Measurements from ENCODE around the gene LUZP1. TPM values are rescaled to one million over a fixed set of nuclear protein-coding genes. Genes with fewer than 3 reads are reported as not detected.
A peak's percentile ranks its signal among the peaks of the same experiment; 100 is the strongest.

The LUZP1 gene
- total RNA-seq, 1 donor from 2014 or later: 32.0 TPM

GRCh38 chr1:23085696-23086095 lies 83.0 kb downstream of the LUZP1 start:
- Mint-ChIP-seq H3K9me3 (ENCODE audit: unreplicated experiment) (peaks cover 27% of the 10 kb centered on the region), H3K36me3 (ENCODE audit: unreplicated experiment) (peaks cover 11% of the 10 kb centered on the region), H3K27ac (ENCODE audit: unreplicated experiment) (peak overlapping the region; percentile 45), H3K4me1 (ENCODE audit: low read depth, unreplicated experiment) (peaks cover under 1% of the 10 kb centered on the region), H3K27me3 (ENCODE audit: unreplicated experiment) (peaks cover 7% of the 10 kb centered on the region), H3K4me3 (ENCODE audit: unreplicated experiment) (no peak overlapping the region)
- no peak for DNase-seq
- TF ChIP-seq CTCF (IDR thresholded peaks at IDR 0.05; ENCODE audit: partially characterized antibody, unreplicated experiment): no peak

- no peak for TF ChIP-seq CTCF (IDR thresholded peaks at IDR 0.05; ENCODE audit: partially characterized antibody, unreplicated experiment)
- H3K27ac Mint-ChIP-seq (ENCODE audit: unreplicated experiment): peak overlapping the region; percentile 60
- peaks cover 7% of the 10 kb centered on the region for H3K27me3 Mint-ChIP-seq (ENCODE audit: unreplicated experiment)
- H3K4me1 Mint-ChIP-seq (ENCODE audit: low read depth, unreplicated experiment): no peaks in the 10 kb centered on the region
- peaks cover 11% of the 10 kb centered on the region for H3K36me3 Mint-ChIP-seq (ENCODE audit: unreplicated experiment)
- no peak for DNase-seq
- peaks cover 27% of the 10 kb centered on the region for H3K9me3 Mint-ChIP-seq (ENCODE audit: unreplicated experiment)
- H3K4me3 Mint-ChIP-seq (ENCODE audit: unreplicated experiment): peak overlapping the region; percentile 56
Observed at GRCh38 chr1:23084880-23085279, 83.8 kb downstream of the LUZP1 start.

- Mint-ChIP-seq H3K4me3 (ENCODE audit: unreplicated experiment) (no peak overlapping the region), H3K27ac (ENCODE audit: unreplicated experiment) (peak overlapping the region; percentile 40), H3K27me3 (ENCODE audit: unreplicated experiment) (peaks cover 5% of the 10 kb centered on the region), H3K36me3 (ENCODE audit: unreplicated experiment) (peaks cover 11% of the 10 kb centered on the region), H3K9me3 (ENCODE audit: unreplicated experiment) (peaks cover 25% of the 10 kb centered on the region), H3K4me1 (ENCODE audit: low read depth, unreplicated experiment) (no peaks in the 10 kb centered on the region)
- DNase-seq: no peak
- no peak for TF ChIP-seq CTCF (IDR thresholded peaks at IDR 0.05; ENCODE audit: partially characterized antibody, unreplicated experiment)
Observed at GRCh38 chr1:23083714-23084480, 84.8 kb downstream of the LUZP1 start.

GRCh38 chr1:23081376-23081775 lies 87.3 kb downstream of the LUZP1 start:
- H3K36me3 Mint-ChIP-seq (ENCODE audit: unreplicated experiment): peaks cover 3% of the 10 kb centered on the region
- no peak overlapping the region for H3K27ac Mint-ChIP-seq (ENCODE audit: unreplicated experiment)
- H3K4me3 Mint-ChIP-seq (ENCODE audit: unreplicated experiment): no peak overlapping the region

More at GRCh38 chr1:23081376-23081775, 87.3 kb downstream of the LUZP1 start:
- H3K4me1 Mint-ChIP-seq (ENCODE audit: low read depth, unreplicated experiment): no peaks in the 10 kb centered on the region
- no peak for DNase-seq
- no peak for TF ChIP-seq CTCF (IDR thresholded peaks at IDR 0.05; ENCODE audit: partially characterized antibody, unreplicated experiment)
- H3K27me3 Mint-ChIP-seq (ENCODE audit: unreplicated experiment): no peaks in the 10 kb centered on the region
- H3K9me3 Mint-ChIP-seq (ENCODE audit: unreplicated experiment): peaks cover 18% of the 10 kb centered on the region

All from glutamatergic neuron (in vitro differentiated cells).